Neural cell (in vitro differentiated cells): ENCODE data around the gene TP53AIP1. TPM values are rescaled to one million over a fixed set of nuclear protein-coding genes. Genes with fewer than 3 reads are reported as not detected.

ENCODE experiments used
- H2AFZ ChIP-seq: fragments of 200-600, 300-800 bp; sonication (generic), shearing (Covaris generic); 2 replicates; pipeline ENCODE4 v1.6.0; 2014; ENCODE audit warnings: low read depth, mild to moderate bottlenecking, antibody characterized with exemption, low read length, moderate library complexity
- H3F3A ChIP-seq: fragments of 200-600 bp; shearing (Covaris generic); 2 replicates; pipeline ENCODE4 v1.6.1; 2016; ENCODE audit warnings: mild to moderate bottlenecking, moderate library complexity, mixed read lengths, antibody characterized with exemption, low read length; ENCODE audit not compliant: insufficient read depth, poor library complexity, severe bottlenecking
- H3K27ac ChIP-seq: fragments of 200-600, 300-800 bp; sonication (generic), shearing (Covaris generic); 2 replicates; pipeline ENCODE4 v1.5.1; 2014; ENCODE audit warnings: mild to moderate bottlenecking, low read length, moderate library complexity
- H3K27me3 ChIP-seq: fragments of 300-800, 200-600 bp; sonication (generic), shearing (Covaris generic); 2 replicates; pipeline ENCODE4 v1.6.0; 2014; ENCODE audit warnings: mild to moderate bottlenecking, low read depth, low read length, moderate library complexity; ENCODE audit not compliant: insufficient read depth
- H3K36me3 ChIP-seq: fragments of 300-800, 200-600 bp; sonication (generic), shearing (Covaris generic); 2 replicates; pipeline ENCODE4 v1.5.1; 2014; ENCODE audit warnings: mild to moderate bottlenecking, antibody characterized with exemption, low read length, moderate library complexity; ENCODE audit not compliant: insufficient read depth
- H3K4me2 ChIP-seq: fragments of 300-800, 200-600 bp; sonication (generic), shearing (Covaris generic); 2 replicates; pipeline ENCODE4 v1.6.0; 2014; ENCODE audit warnings: mild to moderate bottlenecking, low read length
- H3K4me3 ChIP-seq: fragments of 300-800, 200-600 bp; sonication (generic), shearing (Covaris generic); 2 replicates; pipeline ENCODE4 v1.5.1; 2014; ENCODE audit warnings: mild to moderate bottlenecking, low read length, moderate library complexity
- H3K79me2 ChIP-seq: fragments of 200-600 bp; shearing (Covaris generic); replicated peaks from 2 replicates; pipeline ENCODE4 v1.6.0; 2014; ENCODE audit warnings: mild to moderate bottlenecking, low read length, moderate library complexity; ENCODE audit not compliant: insufficient read depth
- H3K9ac ChIP-seq: fragments of 300-800, 200-600 bp; sonication (generic), shearing (Covaris generic); 2 replicates; pipeline ENCODE4 v1.6.1; 2016; ENCODE audit warnings: mild to moderate bottlenecking, low read length, mixed read lengths
- H3K9me2 ChIP-seq: fragments of 200-600 bp; shearing (Covaris generic); 2 replicates; pipeline ENCODE4 v1.6.1; 2016; ENCODE audit warnings: mild to moderate bottlenecking, low read length, mixed read lengths; ENCODE audit not compliant: insufficient read depth
- H3K9me3 ChIP-seq: fragments of 200-600, 300-800 bp; sonication (generic), shearing (Covaris generic); 2 replicates; pipeline ENCODE4 v1.6.1; 2016; ENCODE audit warnings: mild to moderate bottlenecking, mixed run types, low read length, moderate library complexity, mixed read lengths
- H4K20me1 ChIP-seq: fragments of 200-600 bp; shearing (Covaris generic); 2 replicates; pipeline ENCODE4 v1.6.1; 2016; ENCODE audit warnings: mild to moderate bottlenecking, mixed run types; ENCODE audit not compliant: insufficient read depth
- CTCF ChIP-seq: fragments of 450-650 bp; IDR thresholded peaks from 2 replicates; pipeline ENCODE4 v1.5.1; 2014; ENCODE audit warnings: antibody characterized with exemption, mild to moderate bottlenecking, moderate library complexity; ENCODE audit not compliant: poor library complexity, severe bottlenecking
- EP300 ChIP-seq: fragments of 450-650 bp; conservative IDR thresholded peaks from 2 replicates; pipeline ENCODE4 v1.6.1; 2014; ENCODE audit warnings: antibody characterized with exemption, mild to moderate bottlenecking, moderate library complexity; ENCODE audit not compliant: poor library complexity, severe bottlenecking
- EZH2 ChIP-seq: fragments of 200-600, 300-800 bp; shearing (Covaris generic), sonication (generic); IDR thresholded peaks from 2 replicates; pipeline ENCODE4 v1.6.1; 2014; ENCODE audit warnings: antibody characterized with exemption, low read length, borderline replicate concordance, mild to moderate bottlenecking; ENCODE audit not compliant: insufficient read depth, poor library complexity, severe bottlenecking
- MXI1 ChIP-seq: fragments of 450-650 bp; conservative IDR thresholded peaks from 2 replicates; pipeline ENCODE4 v1.6.1; 2014; ENCODE audit warnings: antibody characterized with exemption, mild to moderate bottlenecking; ENCODE audit not compliant: poor library complexity, severe bottlenecking
- POLR2AphosphoS5 ChIP-seq: IDR thresholded peaks from 2 replicates; pipeline ENCODE4 v1.6.1; 2012
- RAD21 ChIP-seq: fragments of 450-650 bp; conservative IDR thresholded peaks from 2 replicates; pipeline ENCODE4 v1.6.1; 2014; ENCODE audit warnings: antibody characterized with exemption, mild to moderate bottlenecking, moderate library complexity
- SMC3 ChIP-seq: fragments of 450-650 bp; conservative IDR thresholded peaks from 2 replicates; pipeline ENCODE4 v1.6.1; 2014; ENCODE audit warnings: antibody characterized with exemption, mild to moderate bottlenecking, moderate library complexity; ENCODE audit not compliant: poor library complexity
- polyA plus RNA-seq: library from polyadenylated mRNA; depleted of rRNA; stranded (reverse); fragments of >200 nt; gene quantifications from 2 replicates; pipeline ENCODE4 v1.2.3, GENCODE V29; 2014
- TF ChIP-seq, protein P1 (sequence below): IDR thresholded peaks from 2 replicates; pipeline ENCODE4 v1.6.1; 2012; ENCODE audit warnings: borderline replicate concordance

The TP53AIP1 gene
- polyA plus RNA-seq, 1 donor from 2014 or later = 0.68 TPM

DNA sequence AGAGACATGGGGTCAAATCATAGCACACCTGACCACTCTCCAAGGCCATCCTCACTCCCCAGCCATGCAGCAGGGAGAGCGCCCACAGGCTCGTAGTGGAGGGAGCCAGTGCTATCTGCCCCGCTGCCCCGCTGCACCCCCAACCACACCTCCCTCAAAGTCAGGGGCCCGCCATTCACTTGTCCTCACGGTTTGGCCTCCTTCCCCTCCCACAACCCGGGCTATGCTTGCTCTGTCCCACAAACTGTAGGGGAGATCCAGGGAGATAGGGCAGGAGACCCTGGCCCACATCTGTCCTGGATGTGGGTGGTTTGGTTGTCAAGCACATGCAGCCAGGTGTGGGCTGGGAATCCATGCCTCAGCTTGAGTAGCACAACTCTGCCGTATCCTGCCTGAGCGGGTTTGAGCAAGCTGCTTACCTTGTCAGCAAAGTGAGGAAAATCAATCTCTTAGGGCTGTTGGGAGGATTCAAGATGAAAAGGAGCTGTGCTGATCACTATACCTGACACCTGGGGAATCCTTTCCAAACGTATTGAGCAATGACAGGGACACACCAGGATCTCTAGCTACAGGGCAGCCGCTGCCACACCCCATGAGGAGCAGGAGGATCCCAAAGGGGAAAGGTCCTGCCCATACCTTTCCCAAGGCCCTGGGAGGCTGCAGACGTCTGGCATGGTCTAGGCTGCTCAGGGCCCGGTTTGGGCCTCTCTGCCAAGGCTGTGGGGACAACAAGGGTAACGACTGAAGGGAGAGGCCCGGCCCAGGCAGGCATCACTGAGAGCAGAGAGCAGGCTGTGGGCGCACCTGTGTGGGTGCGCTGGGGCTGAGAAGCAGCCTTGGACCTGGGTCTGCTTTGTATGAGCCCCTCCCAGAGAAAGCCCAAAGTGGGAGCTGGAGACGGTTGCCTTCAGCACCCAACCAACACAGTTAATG, 28.2 kb downstream of the TP53AIP1 start:
- H3K79me2 ChIP-seq = no peaks in the 10 kb centered on the region
- no peak overlapping the region for H3K9ac ChIP-seq
- H3K27me3 ChIP-seq = no peaks in the 10 kb centered on the region
- H3K36me3 ChIP-seq = no peaks in the 10 kb centered on the region
- H3K9me2 ChIP-seq = no peaks in the 10 kb centered on the region
- peak overlapping the region; percentile 33 for H3K27ac ChIP-seq
- TF ChIP-seq EP300 (no peak), POLR2AphosphoS5 (peak; percentile 57)
- H2AFZ ChIP-seq = no peak overlapping the region
- no peaks in the 10 kb centered on the region for H3F3A ChIP-seq
- H4K20me1 ChIP-seq = no peaks in the 10 kb centered on the region
- H3K4me3 ChIP-seq = no peak overlapping the region
- H3K9me3 ChIP-seq = no peaks in the 10 kb centered on the region
- no peak overlapping the region for H3K4me2 ChIP-seq

DNA sequence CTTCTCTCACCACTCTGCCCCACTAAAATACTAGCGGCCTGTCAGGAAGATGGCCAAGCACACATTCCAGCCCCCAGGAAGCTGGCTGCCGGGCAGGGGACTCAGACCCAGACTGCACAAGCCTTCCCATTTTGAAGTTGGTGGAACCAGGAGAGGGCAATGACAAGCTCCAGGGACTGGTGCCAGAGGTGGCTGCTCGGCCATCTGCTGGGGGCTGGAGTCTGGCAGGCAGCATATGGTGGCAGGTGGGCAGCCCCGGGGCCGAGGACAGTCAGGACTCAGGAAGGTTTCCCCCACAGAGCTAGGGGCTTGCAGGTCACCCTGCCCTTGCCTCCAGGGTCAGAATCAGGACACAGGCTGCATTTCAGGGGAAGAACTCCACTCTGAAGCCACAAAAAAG, 28.9 kb downstream of the TP53AIP1 start:
- Histone ChIP-seq H3K4me3 (no peak overlapping the region), H3K9me3 (no peaks in the 10 kb centered on the region), H3K27ac (no peak overlapping the region), H3F3A (no peaks in the 10 kb centered on the region), H4K20me1 (no peaks in the 10 kb centered on the region), H3K4me2 (no peak overlapping the region), H3K9me2 (no peaks in the 10 kb centered on the region), H3K27me3 (no peaks in the 10 kb centered on the region), H3K79me2 (no peaks in the 10 kb centered on the region), H2AFZ (no peak overlapping the region), H3K9ac (no peak overlapping the region), H3K36me3 (no peaks in the 10 kb centered on the region)
- no peak for TF ChIP-seq MXI1
- TF ChIP-seq, protein P1, sequence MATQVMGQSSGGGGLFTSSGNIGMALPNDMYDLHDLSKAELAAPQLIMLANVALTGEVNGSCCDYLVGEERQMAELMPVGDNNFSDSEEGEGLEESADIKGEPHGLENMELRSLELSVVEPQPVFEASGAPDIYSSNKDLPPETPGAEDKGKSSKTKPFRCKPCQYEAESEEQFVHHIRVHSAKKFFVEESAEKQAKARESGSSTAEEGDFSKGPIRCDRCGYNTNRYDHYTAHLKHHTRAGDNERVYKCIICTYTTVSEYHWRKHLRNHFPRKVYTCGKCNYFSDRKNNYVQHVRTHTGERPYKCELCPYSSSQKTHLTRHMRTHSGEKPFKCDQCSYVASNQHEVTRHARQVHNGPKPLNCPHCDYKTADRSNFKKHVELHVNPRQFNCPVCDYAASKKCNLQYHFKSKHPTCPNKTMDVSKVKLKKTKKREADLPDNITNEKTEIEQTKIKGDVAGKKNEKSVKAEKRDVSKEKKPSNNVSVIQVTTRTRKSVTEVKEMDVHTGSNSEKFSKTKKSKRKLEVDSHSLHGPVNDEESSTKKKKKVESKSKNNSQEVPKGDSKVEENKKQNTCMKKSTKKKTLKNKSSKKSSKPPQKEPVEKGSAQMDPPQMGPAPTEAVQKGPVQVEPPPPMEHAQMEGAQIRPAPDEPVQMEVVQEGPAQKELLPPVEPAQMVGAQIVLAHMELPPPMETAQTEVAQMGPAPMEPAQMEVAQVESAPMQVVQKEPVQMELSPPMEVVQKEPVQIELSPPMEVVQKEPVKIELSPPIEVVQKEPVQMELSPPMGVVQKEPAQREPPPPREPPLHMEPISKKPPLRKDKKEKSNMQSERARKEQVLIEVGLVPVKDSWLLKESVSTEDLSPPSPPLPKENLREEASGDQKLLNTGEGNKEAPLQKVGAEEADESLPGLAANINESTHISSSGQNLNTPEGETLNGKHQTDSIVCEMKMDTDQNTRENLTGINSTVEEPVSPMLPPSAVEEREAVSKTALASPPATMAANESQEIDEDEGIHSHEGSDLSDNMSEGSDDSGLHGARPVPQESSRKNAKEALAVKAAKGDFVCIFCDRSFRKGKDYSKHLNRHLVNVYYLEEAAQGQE = no peak
- TF ChIP-seq EP300 = no peak
- TF ChIP-seq SMC3 = no peak

GRCh38 chr11:128911701-128912100, 31.0 kb downstream of the TP53AIP1 start:
- Histone ChIP-seq H3K27me3 (peaks cover 8% of the 10 kb centered on the region), H3K9ac (no peak overlapping the region), H4K20me1 (no peaks in the 10 kb centered on the region), H3K27ac (no peak overlapping the region), H3K4me2 (no peak overlapping the region), H3K4me3 (no peak overlapping the region), H3F3A (no peaks in the 10 kb centered on the region), H3K79me2 (no peaks in the 10 kb centered on the region), H2AFZ (no peak overlapping the region), H3K9me3 (no peaks in the 10 kb centered on the region), H3K36me3 (no peaks in the 10 kb centered on the region), H3K9me2 (no peaks in the 10 kb centered on the region)
- TF ChIP-seq MXI1 = no peak
- no peak for TF ChIP-seq EZH2
- no peak for TF ChIP-seq SMC3
- TF ChIP-seq, protein P1 = no peak
- TF ChIP-seq CTCF = no peak
- no peak for TF ChIP-seq RAD21
